ENCODE data around the gene DNAJC18.
A peak's percentile ranks its signal among the peaks of the same experiment; 100 is the strongest.
"Not testable (repeated sequence)": the region's sequence is repeated elsewhere in the genome, so short reads cannot be mapped to it uniquely, and the experiment has no call there.

The DNAJC18 gene

GRCh38 chr5:139402561-139403158 is 36.7 kb downstream of the DNAJC18 start:
- no peak for DNase-seq

- no peak for DNase-seq
These were observed 37.8 kb downstream of the DNAJC18 start for GRCh38 chr5:139401546-139401945.

GRCh38 chr5:139399501-139400121 is 39.7 kb downstream of the DNAJC18 start:
- no peak for DNase-seq

- DNase-seq, result no peak
These were observed 41.4 kb downstream of the DNAJC18 start for GRCh38 chr5:139397921-139398320.

- DNase-seq, result no peak
These were observed 42.6 kb downstream of the DNAJC18 start for GRCh38 chr5:139396691-139397090.

GRCh38 chr5:139395844-139396640 is 43.3 kb downstream of the DNAJC18 start:
- no peak for DNase-seq

GRCh38 chr5:139394654-139395566 is 44.4 kb downstream of the DNAJC18 start, which contains the start of gene PROB1:
TSS of gene PROB1 (minus strand) at chr5:139395104. CDS start at chr5:139395081, 23 bp downstream.
- no peak for DNase-seq

- DNase-seq, result no peak
These were observed 45.1 kb downstream of the DNAJC18 start for GRCh38 chr5:139394123-139394653.

- no peak for DNase-seq
These were observed 45.7 kb downstream of the DNAJC18 start for GRCh38 chr5:139393497-139394122.

- DNase-seq, result peak; percentile 40
These were observed 46.4 kb downstream of the DNAJC18 start for GRCh38 chr5:139392678-139393496.

GRCh38 chr5:139392324-139392677 is 47.0 kb downstream of the DNAJC18 start:
- DNase-seq, result no peak

- DNase-seq, result no peak
These were observed 47.6 kb downstream of the DNAJC18 start for GRCh38 chr5:139391570-139392323.

- no peak for DNase-seq
These were observed 48.4 kb downstream of the DNAJC18 start for GRCh38 chr5:139390639-139391569.

- peak; percentile 72 for DNase-seq
These were observed 49.4 kb downstream of the DNAJC18 start, which contains the start of gene MZB1 for GRCh38 chr5:139389701-139390638. TSS of gene MZB1 (minus strand) at chr5:139389913. CDS start at chr5:139389856, 57 bp downstream.

- peak; percentile 95 for DNase-seq
These were observed 51.0 kb downstream of the DNAJC18 start for GRCh38 chr5:139388198-139388821.

GRCh38 chr5:139387611-139388197 is 51.6 kb downstream of the DNAJC18 start:
- no peak for DNase-seq

GRCh38 chr5:139386956-139387355 is 52.4 kb downstream of the DNAJC18 start:
- DNase-seq, result not testable (repeated sequence)
